TTC549 (cell line): Measurements from ENCODE around the gene KCNQ4.

ENCODE experiments used
- FAIRE-seq: peaks from 2 replicates; lab custom pipeline; 2012; peaks lifted over from hg19 to GRCh38; lab: Jason Lieb, UNC

Gene KCNQ4

GRCh38 chr1:40783001-40783905 is at the start of gene KCNQ4:
KCNQ4 (plus strand) TSS chr1:40783787; CDS start chr1:40784094, 307 bp downstream.
- FAIRE-seq: no peak

- no peak for FAIRE-seq
Measured at GRCh38 chr1:40734882-40735628, 48.5 kb upstream of the KCNQ4 start.

GRCh38 chr1:40736085-40736531 is 47.5 kb upstream of the KCNQ4 start:
- no peak for FAIRE-seq

GRCh38 chr1:40738831-40739230 is 44.8 kb upstream of the KCNQ4 start:
- FAIRE-seq: no peak

GRCh38 chr1:40739455-40740008 is 44.1 kb upstream of the KCNQ4 start:
- FAIRE-seq: no peak

- no peak for FAIRE-seq
Measured at GRCh38 chr1:40740039-40740996, 43.3 kb upstream of the KCNQ4 start.

GRCh38 chr1:40740997-40741736 is 42.4 kb upstream of the KCNQ4 start:
- FAIRE-seq: no peak

- FAIRE-seq: no peak
Measured at GRCh38 chr1:40742363-40743061, 41.1 kb upstream of the KCNQ4 start.

- FAIRE-seq: no peak
Measured at GRCh38 chr1:40743452-40743851, 40.1 kb upstream of the KCNQ4 start.

GRCh38 chr1:40743860-40744259 is 39.7 kb upstream of the KCNQ4 start:
- no peak for FAIRE-seq

- no peak for FAIRE-seq
Measured at GRCh38 chr1:40745176-40745575, 38.4 kb upstream of the KCNQ4 start.

GRCh38 chr1:40746344-40747090 is 37.1 kb upstream of the KCNQ4 start:
- FAIRE-seq: no peak

GRCh38 chr1:40748841-40749718 is 34.5 kb upstream of the KCNQ4 start:
- FAIRE-seq: no peak

GRCh38 chr1:40749817-40750216 is 33.8 kb upstream of the KCNQ4 start:
- no peak for FAIRE-seq

- no peak for FAIRE-seq
Measured at GRCh38 chr1:40750451-40750908, 33.1 kb upstream of the KCNQ4 start.

- FAIRE-seq: no peak
Measured at GRCh38 chr1:40751802-40752201, 31.8 kb upstream of the KCNQ4 start.

- no peak for FAIRE-seq
Measured at GRCh38 chr1:40753142-40753882, 30.3 kb upstream of the KCNQ4 start.

GRCh38 chr1:40754201-40754600 is 29.4 kb upstream of the KCNQ4 start:
- FAIRE-seq: no peak
